ENCODE results near the gene FAM50B.

Gene FAM50B

DNA sequence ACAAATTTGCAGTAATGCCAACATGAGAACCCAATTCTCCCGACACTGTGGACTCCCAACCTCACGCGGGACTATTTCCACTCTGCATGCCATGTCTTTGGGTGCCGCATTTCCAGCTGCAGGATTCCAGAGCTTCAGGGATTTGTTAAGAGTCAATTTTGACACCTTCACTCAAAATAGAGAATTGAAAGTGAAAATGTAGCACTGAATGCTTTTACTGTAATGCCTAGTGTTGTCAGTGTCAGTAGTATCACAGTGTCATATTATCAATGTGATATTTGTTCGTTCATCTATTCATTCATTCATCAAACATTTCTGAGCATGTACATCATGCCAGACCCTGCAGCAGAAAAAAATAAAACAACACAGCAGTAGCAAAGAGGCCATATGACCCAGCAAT, 13.4 kb upstream of the FAM50B start:
- no peak for DNase-seq (ENCODE audit: low spot score in 2 of 2)
- Mint-ChIP-seq H3K9me3 (no peaks in the 10 kb centered on the region), H3K36me3 (no peaks in the 10 kb centered on the region), H3K27ac (no peak overlapping the region), H3K4me3 (no peak overlapping the region), H3K4me1 (no peaks in the 10 kb centered on the region)
- no peak for ATAC-seq

DNA sequence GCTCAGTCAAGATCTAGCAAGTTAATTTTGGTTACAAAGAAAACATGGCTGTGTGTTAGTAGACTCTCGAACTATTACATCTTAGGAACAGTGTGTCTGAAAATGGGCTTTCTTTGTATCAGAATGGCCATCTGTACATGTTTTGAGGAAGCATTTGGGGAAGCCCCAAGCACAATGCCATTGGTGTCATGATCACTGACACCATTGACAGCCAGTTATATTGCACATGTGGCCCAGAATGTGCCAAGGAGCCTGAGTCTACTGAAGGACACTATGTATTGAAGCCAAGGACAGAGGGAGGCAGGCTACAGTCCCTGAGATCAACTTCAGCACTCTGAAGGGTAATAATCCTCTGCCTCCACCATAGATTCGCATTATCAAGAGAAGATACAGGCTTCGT, 12.6 kb upstream of the FAM50B start:
- ATAC-seq, result no peak
- Mint-ChIP-seq H3K4me3 (no peak overlapping the region), H3K9me3 (no peaks in the 10 kb centered on the region), H3K4me1 (no peaks in the 10 kb centered on the region), H3K27ac (no peak overlapping the region), H3K36me3 (no peaks in the 10 kb centered on the region)
- no peak for DNase-seq (ENCODE audit: low spot score in 2 of 2)

DNA sequence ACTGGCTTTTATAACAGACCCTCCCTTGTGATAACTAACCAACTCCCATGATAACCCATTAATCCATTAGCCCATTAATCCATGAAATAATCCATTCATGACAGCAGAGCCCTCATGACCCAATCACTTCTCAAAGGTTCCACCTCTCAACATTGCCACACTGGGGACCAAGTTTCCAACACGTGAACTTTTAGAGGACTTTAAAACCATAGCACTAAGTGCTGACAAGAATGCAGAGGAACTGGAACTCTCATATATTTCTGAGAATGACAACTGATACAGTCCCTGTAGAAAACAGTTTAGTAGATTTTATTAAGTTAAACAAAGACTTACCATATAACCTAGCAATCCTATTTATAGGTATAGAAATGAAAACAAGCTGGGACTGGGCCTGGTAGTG, 11.4 kb upstream of the FAM50B start:
- Mint-ChIP-seq H3K36me3 (no peaks in the 10 kb centered on the region), H3K4me3 (no peak overlapping the region), H3K9me3 (no peaks in the 10 kb centered on the region), H3K4me1 (no peaks in the 10 kb centered on the region), H3K27ac (no peak overlapping the region)
- no peak for ATAC-seq
- DNase-seq (ENCODE audit: low spot score in 2 of 2), result no peak

DNA sequence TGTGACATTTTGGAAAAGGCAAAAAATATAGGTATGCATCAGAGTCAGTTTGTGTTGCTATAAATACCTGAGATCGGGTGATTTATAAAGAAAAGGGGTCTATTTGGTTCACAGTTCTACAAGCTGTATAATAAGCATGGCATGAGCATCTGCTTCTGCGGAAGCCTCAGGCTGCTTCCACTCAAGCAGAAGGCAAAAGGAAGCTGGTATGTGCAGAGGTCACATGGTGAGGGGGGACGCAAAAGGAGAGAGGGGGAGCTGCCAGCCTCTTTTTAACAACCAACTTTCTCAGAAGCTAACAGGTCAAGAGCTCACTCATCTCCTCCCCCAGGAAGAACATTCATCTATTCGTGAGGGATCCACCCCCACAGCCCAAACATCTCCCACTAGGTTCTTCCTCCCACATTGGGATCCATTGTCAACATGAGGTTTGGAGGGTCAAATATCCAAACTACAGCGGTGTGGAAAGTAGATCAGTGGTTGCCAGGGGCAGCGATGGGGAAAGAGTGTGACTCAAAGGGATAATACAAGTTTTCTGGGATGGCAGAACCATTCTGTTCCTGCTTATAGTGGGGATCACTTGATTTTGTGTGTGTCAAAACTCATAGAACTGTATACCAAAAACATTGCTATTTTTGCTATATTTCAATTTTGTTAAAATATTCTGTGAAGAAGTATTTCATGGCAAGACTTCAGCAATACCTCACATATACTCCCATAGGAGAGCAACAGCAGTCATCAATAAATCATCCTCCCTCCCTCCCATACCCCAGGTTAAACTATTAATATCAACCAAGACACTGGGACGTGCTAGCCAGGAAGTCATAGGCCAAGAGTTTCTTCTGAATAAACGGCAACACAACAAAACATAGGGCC, 9.9 kb upstream of the FAM50B start:
- H3K9me3 Mint-ChIP-seq, result no peaks in the 10 kb centered on the region
- no peaks in the 10 kb centered on the region for H3K4me1 Mint-ChIP-seq

DNA sequence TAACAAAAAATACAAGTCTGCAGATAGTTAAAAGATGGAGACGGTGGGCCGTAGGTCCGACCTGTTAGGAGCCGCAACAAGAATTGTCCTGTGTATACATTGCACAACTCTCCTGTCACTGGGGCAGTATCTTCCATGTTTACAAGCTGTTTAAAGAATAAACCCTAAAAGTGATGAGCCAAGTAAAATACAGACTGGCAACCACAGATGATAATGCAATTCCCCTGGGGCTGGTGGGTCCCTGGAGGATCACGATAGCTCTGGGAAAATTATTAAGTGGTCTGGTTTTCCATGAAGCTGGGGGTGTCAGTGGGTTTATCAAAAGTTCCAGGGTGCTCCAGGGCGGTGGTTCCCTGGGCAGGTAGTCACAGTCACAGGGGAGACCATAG, 8.1 kb upstream of the FAM50B start:
- no peaks in the 10 kb centered on the region for H3K9me3 Mint-ChIP-seq
- H3K36me3 Mint-ChIP-seq, result no peaks in the 10 kb centered on the region
- H3K4me1 Mint-ChIP-seq, result no peaks in the 10 kb centered on the region
- no peak overlapping the region for H3K27ac Mint-ChIP-seq
- DNase-seq (ENCODE audit: low spot score in 2 of 2) (no peak), ATAC-seq (no peak)
- H3K4me3 Mint-ChIP-seq, result no peak overlapping the region

More for the DNA sequence above, 9.9 kb upstream of the FAM50B start:
- no peak overlapping the region for H3K4me3 Mint-ChIP-seq
- ATAC-seq (no peak), DNase-seq (ENCODE audit: low spot score in 2 of 2) (no peak)
- H3K27ac Mint-ChIP-seq, result no peak overlapping the region
- H3K36me3 Mint-ChIP-seq, result no peaks in the 10 kb centered on the region

DNA sequence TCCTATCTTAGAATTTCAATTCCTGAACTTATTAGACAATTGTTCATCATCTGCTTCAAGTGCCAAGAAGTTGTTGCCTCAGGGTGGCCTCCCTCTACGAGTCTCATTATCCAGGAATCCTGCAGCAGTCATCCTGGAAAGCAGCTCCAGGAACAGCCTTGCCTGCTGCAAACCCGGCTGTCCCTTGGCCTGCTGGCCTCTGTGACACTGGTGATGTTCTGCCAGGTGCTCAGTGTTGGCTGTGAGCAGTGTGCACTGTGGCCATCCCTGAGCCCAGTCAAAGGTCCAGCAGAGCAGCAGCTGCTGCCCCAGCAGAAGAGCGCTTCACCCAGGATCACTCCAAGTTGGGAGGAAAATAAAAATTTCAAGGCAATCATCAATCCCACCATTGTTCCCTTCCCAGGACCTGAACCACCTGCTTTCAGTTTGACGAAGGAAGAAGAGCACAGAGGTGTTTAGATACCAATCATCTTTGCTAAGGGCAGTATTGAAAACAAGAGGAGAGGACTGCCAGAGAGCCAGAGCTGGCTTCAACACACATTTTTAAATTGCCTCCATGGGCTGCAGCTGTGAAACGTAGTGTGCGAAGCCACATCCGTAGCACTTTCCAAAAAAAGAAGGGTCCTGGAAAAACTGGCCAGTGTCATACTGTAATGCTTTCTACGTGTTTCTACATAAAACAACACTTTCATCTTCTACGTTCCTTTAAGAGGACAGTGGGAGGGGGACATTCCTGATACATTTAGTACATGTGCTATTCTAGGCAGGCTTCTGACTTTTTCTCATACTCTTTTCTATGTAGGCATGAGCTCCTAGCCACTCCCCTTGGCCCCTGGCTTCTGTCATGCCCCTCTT, 7.2 kb upstream of the FAM50B start:
- no peak for DNase-seq (ENCODE audit: low spot score in 2 of 2)
- H3K27ac Mint-ChIP-seq, result no peak overlapping the region
- H3K4me3 Mint-ChIP-seq, result no peak overlapping the region
- H3K4me1 Mint-ChIP-seq, result no peaks in the 10 kb centered on the region
- no peaks in the 10 kb centered on the region for H3K36me3 Mint-ChIP-seq
- ATAC-seq, result no peak
- H3K9me3 Mint-ChIP-seq, result no peaks in the 10 kb centered on the region

DNA sequence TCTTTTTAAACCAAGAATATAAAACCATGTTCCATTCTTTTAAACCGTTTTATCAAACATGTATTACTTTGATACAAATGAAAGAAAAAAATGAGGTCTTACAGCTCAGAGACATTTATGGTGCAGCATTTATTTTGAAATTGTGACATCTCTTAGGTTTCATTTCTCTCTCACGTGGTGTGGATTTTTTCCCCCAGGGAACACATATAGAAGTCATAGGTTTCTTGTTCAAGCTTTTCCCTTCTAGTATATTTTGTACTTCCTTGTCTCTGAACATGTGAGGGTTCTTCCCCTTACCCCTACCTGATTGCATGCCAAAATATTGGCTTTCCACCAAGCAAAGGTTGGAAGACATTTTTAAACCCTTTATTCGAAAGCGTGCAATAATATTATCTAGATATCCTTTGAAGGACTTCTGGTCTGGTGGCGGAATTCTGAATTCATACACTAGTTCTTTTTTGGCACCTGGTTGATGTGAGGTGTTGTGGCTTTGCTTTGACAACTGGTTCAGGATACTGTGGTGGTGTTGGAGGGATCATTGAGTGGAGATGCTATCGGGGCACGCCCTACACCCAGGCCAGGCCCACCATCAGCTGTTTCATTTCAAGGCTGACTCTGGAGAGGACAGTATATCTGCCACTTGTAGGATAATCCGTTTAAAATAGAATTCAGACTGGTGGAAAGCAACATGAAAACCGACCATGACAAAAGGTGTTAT, 5.6 kb upstream of the FAM50B start:
- DNase-seq (ENCODE audit: low spot score in 2 of 2) (no peak), ATAC-seq (no peak)
- Mint-ChIP-seq H3K27ac (no peak overlapping the region), H3K9me3 (no peaks in the 10 kb centered on the region), H3K4me3 (no peak overlapping the region), H3K4me1 (peaks cover 16% of the 10 kb centered on the region), H3K36me3 (peaks cover 1% of the 10 kb centered on the region)

DNA sequence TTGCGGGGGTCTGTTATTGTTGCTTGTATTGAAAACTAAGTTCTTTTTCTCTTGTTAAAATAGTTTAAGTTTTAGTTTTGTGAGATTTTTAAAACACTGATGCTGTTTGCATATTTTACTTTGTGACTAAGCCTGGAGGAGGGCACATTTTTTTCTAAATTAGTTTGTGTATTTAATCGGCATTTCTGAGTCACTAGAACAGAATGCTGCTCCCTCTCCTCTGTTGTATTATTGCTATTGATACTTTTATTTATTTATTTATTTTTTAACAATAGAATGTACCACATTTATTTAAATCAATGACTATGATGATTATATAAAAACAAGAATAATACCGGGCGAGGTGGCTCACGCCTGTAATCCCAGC, 5.1 kb upstream of the FAM50B start:
- Mint-ChIP-seq H3K4me1 (peaks cover 20% of the 10 kb centered on the region), H3K9me3 (no peaks in the 10 kb centered on the region), H3K4me3 (no peak overlapping the region), H3K27ac (no peak overlapping the region), H3K36me3 (peaks cover 7% of the 10 kb centered on the region)
- no peak for ATAC-seq
- DNase-seq (ENCODE audit: low spot score in 2 of 2), result no peak

DNA sequence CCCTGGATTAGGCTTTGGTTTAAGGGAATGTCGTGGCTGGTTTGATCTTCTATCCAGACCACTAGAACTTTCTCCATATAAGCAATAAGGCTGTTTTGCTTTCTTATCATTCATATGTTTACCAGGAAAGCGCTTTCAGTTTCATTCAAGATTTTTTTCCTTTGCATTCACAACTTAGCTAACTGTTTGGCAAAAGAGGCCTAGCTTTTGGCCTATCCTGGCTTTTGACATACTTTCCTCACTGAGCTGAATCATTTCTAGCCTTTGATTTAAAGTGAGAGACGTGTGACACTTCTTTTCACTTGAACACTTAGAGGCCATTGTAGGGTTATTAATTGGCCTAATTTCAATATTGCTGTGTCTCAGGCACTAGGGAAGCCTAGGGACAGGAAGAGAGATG, 1.7 kb upstream of the FAM50B start:
- no peaks in the 10 kb centered on the region for H3K9me3 Mint-ChIP-seq
- peaks cover 43% of the 10 kb centered on the region for H3K4me1 Mint-ChIP-seq
- peaks cover 19% of the 10 kb centered on the region for H3K36me3 Mint-ChIP-seq
- DNase-seq (ENCODE audit: low spot score in 2 of 2) (no peak), ATAC-seq (no peak)
- H3K27ac Mint-ChIP-seq, result peak overlapping the region; percentile 88
- H3K4me3 Mint-ChIP-seq, result peak overlapping the region; percentile 66

DNA sequence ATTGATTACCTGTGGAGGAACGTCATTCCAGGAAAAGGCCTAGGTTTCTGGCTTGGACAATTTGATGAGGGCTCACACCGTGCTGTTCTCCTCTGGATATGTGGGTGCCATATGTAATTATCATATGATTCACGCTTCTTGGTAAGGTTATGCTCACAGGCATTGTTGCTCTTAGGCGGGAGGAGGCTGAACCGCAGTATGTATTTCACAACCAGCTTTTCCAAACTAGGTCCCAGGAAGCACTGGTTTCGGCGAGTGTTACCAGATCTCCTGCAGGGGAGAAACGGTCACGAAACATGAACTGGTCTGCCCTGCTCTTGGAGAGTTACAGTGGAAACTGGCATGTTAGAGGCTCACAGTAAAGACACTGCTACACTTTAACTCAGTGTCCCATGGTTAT, 793 bp upstream of the FAM50B start:
- ATAC-seq (no peak), DNase-seq (ENCODE audit: low spot score in 2 of 2) (no peak)
- Mint-ChIP-seq H3K4me3 (peak overlapping the region; percentile 66), H3K4me1 (peaks cover 43% of the 10 kb centered on the region), H3K9me3 (no peaks in the 10 kb centered on the region), H3K36me3 (peaks cover 19% of the 10 kb centered on the region), H3K27ac (peak overlapping the region; percentile 88)

DNA sequence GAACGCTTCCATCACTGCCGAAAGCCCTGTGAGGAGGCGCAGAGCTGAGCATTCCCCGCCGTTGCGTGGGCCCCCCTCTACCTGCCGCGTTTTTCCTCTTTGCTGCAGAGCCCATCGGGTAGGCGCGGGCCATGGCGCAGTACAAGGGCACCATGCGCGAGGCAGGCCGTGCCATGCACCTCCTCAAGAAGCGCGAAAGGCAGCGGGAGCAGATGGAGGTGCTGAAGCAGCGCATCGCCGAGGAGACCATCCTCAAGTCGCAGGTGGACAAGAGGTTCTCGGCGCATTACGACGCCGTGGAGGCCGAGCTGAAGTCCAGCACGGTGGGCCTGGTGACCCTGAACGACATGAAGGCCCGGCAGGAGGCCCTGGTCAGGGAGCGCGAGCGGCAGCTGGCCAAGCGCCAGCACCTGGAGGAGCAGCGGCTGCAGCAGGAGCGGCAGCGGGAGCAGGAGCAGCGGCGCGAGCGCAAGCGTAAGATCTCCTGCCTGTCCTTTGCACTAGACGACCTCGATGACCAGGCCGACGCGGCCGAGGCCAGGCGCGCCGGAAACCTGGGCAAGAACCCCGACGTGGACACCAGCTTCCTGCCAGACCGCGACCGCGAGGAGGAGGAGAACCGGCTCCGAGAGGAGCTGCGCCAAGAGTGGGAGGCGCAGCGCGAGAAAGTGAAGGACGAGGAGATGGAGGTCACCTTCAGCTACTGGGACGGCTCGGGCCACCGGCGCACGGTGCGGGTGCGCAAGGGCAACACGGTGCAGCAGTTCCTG, 693 bp downstream of the FAM50B start:
- DNase-seq (ENCODE audit: low spot score in 2 of 2), result no peak
- no peak for ATAC-seq
- H3K27ac Mint-ChIP-seq, result peak overlapping the region; percentile 88

DNA sequence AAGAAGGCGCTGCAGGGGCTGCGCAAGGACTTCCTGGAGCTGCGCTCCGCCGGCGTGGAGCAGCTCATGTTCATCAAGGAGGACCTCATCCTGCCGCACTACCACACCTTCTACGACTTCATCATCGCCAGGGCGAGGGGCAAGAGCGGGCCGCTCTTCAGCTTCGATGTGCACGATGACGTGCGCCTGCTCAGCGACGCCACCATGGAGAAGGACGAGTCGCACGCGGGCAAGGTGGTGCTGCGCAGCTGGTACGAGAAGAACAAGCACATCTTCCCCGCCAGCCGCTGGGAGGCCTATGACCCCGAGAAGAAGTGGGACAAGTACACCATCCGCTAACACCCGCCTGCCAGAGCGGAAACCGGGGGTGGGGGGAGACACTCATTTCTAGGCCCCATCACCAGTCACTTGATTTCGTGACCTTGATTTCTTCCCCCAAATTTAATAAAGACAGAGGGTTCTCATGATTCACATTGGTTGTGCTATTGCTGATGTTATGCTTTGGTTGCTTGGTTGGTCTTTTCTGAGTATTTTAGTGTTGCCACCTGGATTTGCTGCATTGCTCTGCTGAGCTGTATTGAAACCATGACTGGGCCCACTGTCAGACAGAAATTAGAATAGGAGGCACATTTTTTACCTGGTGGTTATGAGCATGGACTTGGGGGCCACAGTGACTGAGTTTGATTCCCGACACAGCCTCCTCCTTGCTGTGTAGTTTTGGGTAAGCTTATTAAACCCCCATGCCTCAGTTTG, 1.5 kb downstream of the FAM50B start:
- H3K4me3 Mint-ChIP-seq, result peak overlapping the region; percentile 66
- peak; percentile 48 to 81 for DNase-seq (ENCODE audit: low spot score in 2 of 2)
- H3K27ac Mint-ChIP-seq, result peak overlapping the region; percentile 84
- peak; percentile 84 for ATAC-seq
- H3K36me3 Mint-ChIP-seq, result peaks cover 19% of the 10 kb centered on the region
- H3K4me1 Mint-ChIP-seq, result peaks cover 43% of the 10 kb centered on the region
- no peaks in the 10 kb centered on the region for H3K9me3 Mint-ChIP-seq

More for the DNA sequence above, 693 bp downstream of the FAM50B start:
- H3K9me3 Mint-ChIP-seq, result no peaks in the 10 kb centered on the region
- H3K36me3 Mint-ChIP-seq, result peaks cover 19% of the 10 kb centered on the region
- H3K4me3 Mint-ChIP-seq, result peak overlapping the region; percentile 66
- peaks cover 43% of the 10 kb centered on the region for H3K4me1 Mint-ChIP-seq

DNA sequence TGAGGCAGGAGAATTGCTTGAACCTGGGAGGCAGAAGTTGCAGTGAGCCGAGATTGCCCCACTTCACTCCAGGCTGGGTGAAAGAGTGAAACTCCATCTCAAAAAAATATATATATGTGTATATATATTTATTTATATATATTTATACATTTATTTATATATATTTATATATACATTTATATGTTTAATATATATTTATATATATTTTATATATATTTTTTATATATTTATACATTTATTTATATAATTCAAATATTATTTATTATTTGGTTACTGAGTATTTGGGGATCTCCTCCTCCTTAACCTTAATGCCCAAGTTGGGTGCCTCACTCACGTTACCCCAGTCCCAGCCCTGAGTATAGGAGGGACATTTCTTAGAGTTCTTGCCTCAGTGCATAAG, 2.7 kb downstream of the FAM50B start:
- DNase-seq (ENCODE audit: low spot score in 2 of 2) (no peak), ATAC-seq (no peak)
- Mint-ChIP-seq H3K27ac (peak overlapping the region; percentile 40), H3K4me1 (peaks cover 43% of the 10 kb centered on the region), H3K9me3 (no peaks in the 10 kb centered on the region), H3K36me3 (peaks cover 19% of the 10 kb centered on the region), H3K4me3 (peak overlapping the region; percentile 66)

DNA sequence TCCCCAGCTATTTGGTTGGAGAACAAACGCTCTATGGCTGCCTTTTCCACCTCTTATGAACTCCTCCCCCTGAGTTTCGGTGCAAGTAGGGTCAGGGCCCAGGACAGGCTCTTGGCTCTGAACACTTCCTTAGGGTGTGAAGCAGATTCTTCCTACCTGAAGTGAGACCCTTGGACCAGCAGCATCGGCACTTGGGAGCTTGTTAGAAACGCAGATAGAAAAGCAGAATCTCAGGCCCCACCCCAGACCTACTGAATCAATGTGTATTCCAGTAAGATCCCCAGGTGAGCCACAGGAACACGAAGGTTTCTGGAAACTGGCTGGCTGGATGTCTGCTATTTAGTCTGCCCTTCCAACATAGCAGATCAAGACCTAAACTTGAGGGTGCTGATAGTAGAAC, 3.2 kb downstream of the FAM50B start:
- peak in 1 of 2 donors; percentile 39 for DNase-seq (ENCODE audit: low spot score in 2 of 2)
- peaks cover 19% of the 10 kb centered on the region for H3K36me3 Mint-ChIP-seq
- H3K4me3 Mint-ChIP-seq, result no peak overlapping the region
- no peak for ATAC-seq
- H3K4me1 Mint-ChIP-seq, result peaks cover 38% of the 10 kb centered on the region
- H3K9me3 Mint-ChIP-seq, result no peaks in the 10 kb centered on the region
- peak overlapping the region; percentile 40 for H3K27ac Mint-ChIP-seq
